Measurements from ENCODE around the gene TMEM187. TPM values are rescaled to one million over a fixed set of nuclear protein-coding genes. Genes with fewer than 3 reads are reported as not detected.
A peak's percentile ranks its signal among the peaks of the same experiment; 100 is the strongest.

Gene TMEM187
- total and polyA plus RNA-seq, 12 donors = 3.4 to 13.2 (median 7.5) TPM

GRCh38 chrX:153961292-153961691 lies 11.3 kb upstream of the TMEM187 start:
- no peaks in the 10 kb centered on the region for H3K9me3 ChIP-seq
- no peak overlapping the region for H3K27ac ChIP-seq
- intact Hi-C loops (cut with DNase I) = no loop called here
- TF ChIP-seq CTCF (IDR thresholded peaks at IDR 0.05) = no peak
- H3K4me1 ChIP-seq = peaks cover 0 to 22% (median 6%) of the 10 kb centered on the region in 9 donors
- no peak for DNase-seq
- 87 to 88% methylated on average over 9 to 11 of the region's 11 CpGs for WGBS, 2 donors
- H3K4me3 ChIP-seq = no peak overlapping the region
- H3K36me3 ChIP-seq = peaks cover 0 to 83% (median 10%) of the 10 kb centered on the region in 9 donors
- ATAC-seq = no peak
- peaks cover 0 to 13% (median 0%) of the 10 kb centered on the region in 7 donors for H3K27me3 ChIP-seq

- H3K27ac ChIP-seq = no peak overlapping the region
- WGBS, 2 donors = 86 to 91% methylated on average over 9 to 12 of the region's 12 CpGs
Observed at GRCh38 chrX:153963546-153963945, 9.0 kb upstream of the TMEM187 start.

GRCh38 chrX:153964105-153964504 lies 8.4 kb upstream of the TMEM187 start:
- Histone ChIP-seq H3K4me1 (peaks cover 6 to 50% (median 34%) of the 10 kb centered on the region in 9 donors), H3K36me3 (peaks cover 0 to 55% (median 10%) of the 10 kb centered on the region in 9 donors), H3K27me3 (peaks cover 0 to 21% (median 0%) of the 10 kb centered on the region in 7 donors), H3K4me3 (no peak overlapping the region), H3K9me3 (no peaks in the 10 kb centered on the region), H3K27ac (no peak overlapping the region)
- intact Hi-C loops (cut with DNase I) = no loop called here
- whole genome bisulfite sequencing, 2 donors = 88 to 95% methylated on average over 11 to 14 of the region's 14 CpGs
- TF ChIP-seq CTCF (IDR thresholded peaks at IDR 0.05) = no peak
- no peak for DNase-seq
- no peak for ATAC-seq

More at GRCh38 chrX:153963546-153963945, 9.0 kb upstream of the TMEM187 start:
- H3K4me1 ChIP-seq = peaks cover 6 to 44% (median 29%) of the 10 kb centered on the region in 9 donors
- H3K9me3 ChIP-seq = no peaks in the 10 kb centered on the region
- no peak overlapping the region for H3K4me3 ChIP-seq
- H3K27me3 ChIP-seq = peaks cover 0 to 18% (median 0%) of the 10 kb centered on the region in 7 donors
- DNase-seq (no peak), ATAC-seq (no peak)
- peaks cover 0 to 61% (median 10%) of the 10 kb centered on the region in 9 donors for H3K36me3 ChIP-seq
- intact Hi-C loops (cut with DNase I) = no loop called here
- no peak for TF ChIP-seq CTCF (IDR thresholded peaks at IDR 0.05)

- H3K4me3 ChIP-seq = no peak overlapping the region
- DNase-seq (no peak), ATAC-seq (no peak)
- peaks cover 0 to 42% (median 10%) of the 10 kb centered on the region in 9 donors for H3K36me3 ChIP-seq
- peaks cover 0 to 28% (median 0%) of the 10 kb centered on the region in 7 donors for H3K27me3 ChIP-seq
- peaks cover 8 to 59% (median 42%) of the 10 kb centered on the region in 9 donors for H3K4me1 ChIP-seq
- intact Hi-C loops (cut with DNase I) = no loop called here
- WGBS, 2 donors = 76 to 83% methylated on average over 5 of the region's 5 CpGs
- H3K27ac ChIP-seq = peak overlapping the region in 1 of 10 donors; percentile 98
- H3K9me3 ChIP-seq = no peaks in the 10 kb centered on the region
- TF ChIP-seq CTCF (IDR thresholded peaks at IDR 0.05) = no peak
Observed at GRCh38 chrX:153965406-153965805, 7.1 kb upstream of the TMEM187 start.
